ENCODE results near the gene DHX16. TPM values are rescaled to one million over a fixed set of nuclear protein-coding genes. Genes with fewer than 3 reads are reported as not detected.

Gene DHX16
- total and polyA plus RNA-seq, 9 of the 15 experiments (the other 6 are each of a cell fraction or from before 2014, with no cell fraction given): 14.6 to 66.1 (median 47.5) TPM

- TF ChIP-seq NR2C1 (IDR thresholded peaks at IDR 0.05) (peak; percentile 94), NR2C1 (tag; IDR thresholded peaks at IDR 0.05) (peak; percentile 96), GABPA (tag; conservative IDR thresholded peaks at IDR 0.05; ENCODE audit: low read depth) (peak; percentile 83), NFE2 (IDR thresholded peaks at IDR 0.05; ENCODE audit: low read depth) (no peak), THRAP3 (IDR thresholded peaks at IDR 0.05; ENCODE audit: borderline replicate concordance) (peak; percentile 73; the same call in 1 of the 2 replicates), STAT6 (CRISPR knock-in tag; IDR thresholded peaks at IDR 0.05) (no peak), RNF219 (CRISPR knock-in tag; IDR thresholded peaks at IDR 0.05) (0 out of 2 replicates have a peak, but pooled peaks have one; percentile 45), NONO (IDR thresholded peaks at IDR 0.05; ENCODE audit: low read depth in 2 of 2, low read length in 1 of 2) (0 out of 4 replicates have a peak, but pooled peaks of 1 of the 2 experiments have one; percentile 22), POLR2H (tag; IDR thresholded peaks at IDR 0.05; ENCODE audit: low read depth) (no peak)
- TF ChIP-seq, protein P1, sequence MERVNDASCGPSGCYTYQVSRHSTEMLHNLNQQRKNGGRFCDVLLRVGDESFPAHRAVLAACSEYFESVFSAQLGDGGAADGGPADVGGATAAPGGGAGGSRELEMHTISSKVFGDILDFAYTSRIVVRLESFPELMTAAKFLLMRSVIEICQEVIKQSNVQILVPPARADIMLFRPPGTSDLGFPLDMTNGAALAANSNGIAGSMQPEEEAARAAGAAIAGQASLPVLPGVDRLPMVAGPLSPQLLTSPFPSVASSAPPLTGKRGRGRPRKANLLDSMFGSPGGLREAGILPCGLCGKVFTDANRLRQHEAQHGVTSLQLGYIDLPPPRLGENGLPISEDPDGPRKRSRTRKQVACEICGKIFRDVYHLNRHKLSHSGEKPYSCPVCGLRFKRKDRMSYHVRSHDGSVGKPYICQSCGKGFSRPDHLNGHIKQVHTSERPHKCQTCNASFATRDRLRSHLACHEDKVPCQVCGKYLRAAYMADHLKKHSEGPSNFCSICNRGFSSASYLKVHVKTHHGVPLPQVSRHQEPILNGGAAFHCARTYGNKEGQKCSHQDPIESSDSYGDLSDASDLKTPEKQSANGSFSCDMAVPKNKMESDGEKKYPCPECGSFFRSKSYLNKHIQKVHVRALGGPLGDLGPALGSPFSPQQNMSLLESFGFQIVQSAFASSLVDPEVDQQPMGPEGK (CRISPR knock-in tag; IDR thresholded peaks at IDR 0.05; ENCODE audit: borderline replicate concordance): 0 out of 2 replicates have a peak, but pooled peaks have one; percentile 37
- TF ChIP-seq, protein P2, sequence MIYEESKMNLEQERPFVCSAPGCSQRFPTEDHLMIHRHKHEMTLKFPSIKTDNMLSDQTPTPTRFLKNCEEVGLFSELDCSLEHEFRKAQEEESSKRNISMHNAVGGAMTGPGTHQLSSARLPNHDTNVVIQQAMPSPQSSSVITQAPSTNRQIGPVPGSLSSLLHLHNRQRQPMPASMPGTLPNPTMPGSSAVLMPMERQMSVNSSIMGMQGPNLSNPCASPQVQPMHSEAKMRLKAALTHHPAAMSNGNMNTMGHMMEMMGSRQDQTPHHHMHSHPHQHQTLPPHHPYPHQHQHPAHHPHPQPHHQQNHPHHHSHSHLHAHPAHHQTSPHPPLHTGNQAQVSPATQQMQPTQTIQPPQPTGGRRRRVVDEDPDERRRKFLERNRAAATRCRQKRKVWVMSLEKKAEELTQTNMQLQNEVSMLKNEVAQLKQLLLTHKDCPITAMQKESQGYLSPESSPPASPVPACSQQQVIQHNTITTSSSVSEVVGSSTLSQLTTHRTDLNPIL (CRISPR knock-in tag; IDR thresholded peaks at IDR 0.05): peak; percentile 49; the same call in 1 of the 2 replicates
- TF ChIP-seq, protein P3, sequence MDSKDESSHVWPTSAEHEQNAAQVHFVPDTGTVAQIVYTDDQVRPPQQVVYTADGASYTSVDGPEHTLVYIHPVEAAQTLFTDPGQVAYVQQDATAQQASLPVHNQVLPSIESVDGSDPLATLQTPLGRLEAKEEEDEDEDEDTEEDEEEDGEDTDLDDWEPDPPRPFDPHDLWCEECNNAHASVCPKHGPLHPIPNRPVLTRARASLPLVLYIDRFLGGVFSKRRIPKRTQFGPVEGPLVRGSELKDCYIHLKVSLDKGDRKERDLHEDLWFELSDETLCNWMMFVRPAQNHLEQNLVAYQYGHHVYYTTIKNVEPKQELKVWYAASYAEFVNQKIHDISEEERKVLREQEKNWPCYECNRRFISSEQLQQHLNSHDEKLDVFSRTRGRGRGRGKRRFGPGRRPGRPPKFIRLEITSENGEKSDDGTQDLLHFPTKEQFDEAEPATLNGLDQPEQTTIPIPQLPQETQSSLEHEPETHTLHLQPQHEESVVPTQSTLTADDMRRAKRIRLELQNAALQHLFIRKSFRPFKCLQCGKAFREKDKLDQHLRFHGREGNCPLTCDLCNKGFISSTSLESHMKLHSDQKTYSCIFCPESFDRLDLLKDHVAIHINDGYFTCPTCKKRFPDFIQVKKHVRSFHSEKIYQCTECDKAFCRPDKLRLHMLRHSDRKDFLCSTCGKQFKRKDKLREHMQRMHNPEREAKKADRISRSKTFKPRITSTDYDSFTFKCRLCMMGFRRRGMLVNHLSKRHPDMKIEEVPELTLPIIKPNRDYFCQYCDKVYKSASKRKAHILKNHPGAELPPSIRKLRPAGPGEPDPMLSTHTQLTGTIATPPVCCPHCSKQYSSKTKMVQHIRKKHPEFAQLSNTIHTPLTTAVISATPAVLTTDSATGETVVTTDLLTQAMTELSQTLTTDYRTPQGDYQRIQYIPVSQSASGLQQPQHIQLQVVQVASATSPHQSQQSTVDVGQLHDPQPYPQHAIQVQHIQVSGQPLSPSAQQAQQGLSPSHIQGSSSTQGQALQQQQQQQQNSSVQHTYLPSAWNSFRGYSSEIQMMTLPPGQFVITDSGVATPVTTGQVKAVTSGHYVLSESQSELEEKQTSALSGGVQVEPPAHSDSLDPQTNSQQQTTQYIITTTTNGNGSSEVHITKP (IDR thresholded peaks at IDR 0.05; ENCODE audit: partially characterized antibody): no peak
Observed at GRCh38 chr6:30626484-30627366, 46.1 kb downstream of the DHX16 start, which contains the start of gene ATAT1 (continued).

Data from K562 (cell line).